C1 segment of cervical spinal cord (tissue), 14 donors: Measurements from ENCODE around the gene BDKRB1.

ENCODE experiments used
- DNase-seq, 14 donors: peaks; one replicate each; lab custom pipeline; 2025; lab: John Stamatoyannopoulos, UW

BDKRB1 gene

DNA sequence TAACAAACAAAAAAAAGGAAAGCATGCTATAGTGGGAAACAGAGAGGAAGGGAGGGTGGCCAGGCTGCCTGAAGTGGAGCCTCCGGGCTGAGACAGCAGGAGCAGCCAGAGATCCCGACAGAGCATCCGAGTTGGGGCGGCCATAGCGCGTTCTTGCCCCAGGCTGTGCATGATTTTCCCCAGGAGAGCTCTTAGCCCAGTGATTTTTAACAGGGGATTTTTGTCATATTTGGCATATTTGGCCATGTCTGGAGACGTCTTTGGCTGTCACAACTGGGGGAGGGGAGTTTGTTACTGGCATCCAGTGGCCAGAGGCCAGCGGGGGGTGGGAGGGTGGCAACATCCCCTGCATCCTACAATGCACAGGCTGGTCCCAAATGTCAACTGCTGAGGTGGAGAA, 23.6 kb downstream of the BDKRB1 start:
- no peak for DNase-seq

- no peak for DNase-seq
These were observed 24.1 kb downstream of the BDKRB1 start for GRCh38 chr14:96280104-96280503.

GRCh38 chr14:96281486-96281885, 25.5 kb downstream of the BDKRB1 start:
- DNase-seq, result peak in 1 of 14 donors; percentile 52

DNA sequence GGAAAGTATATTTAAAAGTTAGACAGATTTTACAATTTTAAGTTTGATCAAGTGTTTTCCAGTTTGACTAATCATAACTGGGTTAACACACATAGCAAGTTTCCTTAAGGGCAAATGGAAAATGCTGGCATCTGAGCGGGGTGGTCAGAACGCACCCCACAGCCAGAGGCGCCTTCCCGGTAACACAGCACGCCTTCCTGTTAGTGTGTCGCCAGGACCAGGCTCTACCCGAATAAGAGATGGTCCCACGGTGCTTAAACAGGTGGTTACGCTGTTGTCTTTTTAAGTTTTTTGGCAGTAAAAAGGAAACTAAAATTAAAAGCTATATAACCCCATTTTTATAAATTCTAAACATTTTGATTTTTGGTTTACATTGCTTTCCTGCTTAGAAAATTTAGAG, 28.0 kb downstream of the BDKRB1 start:
- no peak for DNase-seq

- no peak for DNase-seq
These were observed 28.4 kb downstream of the BDKRB1 start for GRCh38 chr14:96284430-96284829.

GRCh38 chr14:96285667-96286066, 29.7 kb downstream of the BDKRB1 start:
- DNase-seq, result no peak

GRCh38 chr14:96286251-96286650, 30.2 kb downstream of the BDKRB1 start:
- DNase-seq, result no peak

DNA sequence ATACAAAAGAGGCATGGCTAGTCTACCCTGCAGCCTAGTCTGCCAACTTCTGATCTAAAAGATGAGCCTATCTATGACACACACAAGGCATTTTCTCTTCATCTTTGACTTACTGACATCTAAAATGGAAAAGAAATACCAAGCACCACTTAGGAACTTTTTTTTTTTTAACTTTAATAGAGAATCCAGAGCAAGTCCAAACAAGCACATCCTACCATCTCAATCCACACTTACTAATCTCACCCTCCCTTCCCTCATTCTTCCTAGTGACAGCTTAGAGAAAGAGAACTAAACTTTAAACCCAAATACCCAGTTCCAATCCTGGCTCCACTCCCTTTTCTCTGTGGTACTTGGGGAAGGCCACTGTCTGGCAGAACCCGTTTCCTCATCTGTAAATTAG, 31.8 kb downstream of the BDKRB1 start:
- no peak for DNase-seq

DNA sequence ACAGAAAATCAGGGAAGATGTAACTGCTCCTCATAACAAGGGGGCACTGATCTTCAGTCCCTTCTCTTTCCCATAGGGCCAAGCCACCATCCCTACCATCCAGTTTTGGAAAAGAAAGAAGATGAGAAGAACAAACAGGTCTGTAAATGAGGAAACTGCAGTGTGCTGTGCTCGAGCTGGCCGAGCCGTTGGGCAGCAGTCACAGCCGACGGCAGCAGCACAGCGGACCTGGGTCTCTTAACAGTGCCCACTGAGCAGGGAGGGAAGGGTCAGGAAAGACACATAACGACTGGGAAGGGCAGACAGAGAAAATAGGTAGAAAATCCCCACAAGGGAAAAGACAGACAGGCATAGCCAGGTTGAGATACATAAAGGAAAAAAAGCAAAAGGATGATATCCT, 38.2 kb downstream of the BDKRB1 start:
- no peak for DNase-seq

GRCh38 chr14:96297000-96297399, 41.0 kb downstream of the BDKRB1 start:
- DNase-seq, result peak in 1 of 14 donors; percentile 3

GRCh38 chr14:96297997-96298515, 42.0 kb downstream of the BDKRB1 start:
- no peak for DNase-seq

- DNase-seq, result peak in 2 of 14 donors; percentile 3 to 14
These were observed 43.4 kb downstream of the BDKRB1 start for GRCh38 chr14:96299441-96299840.

GRCh38 chr14:96303981-96304380, 48.0 kb downstream of the BDKRB1 start:
- DNase-seq, result no peak

DNA sequence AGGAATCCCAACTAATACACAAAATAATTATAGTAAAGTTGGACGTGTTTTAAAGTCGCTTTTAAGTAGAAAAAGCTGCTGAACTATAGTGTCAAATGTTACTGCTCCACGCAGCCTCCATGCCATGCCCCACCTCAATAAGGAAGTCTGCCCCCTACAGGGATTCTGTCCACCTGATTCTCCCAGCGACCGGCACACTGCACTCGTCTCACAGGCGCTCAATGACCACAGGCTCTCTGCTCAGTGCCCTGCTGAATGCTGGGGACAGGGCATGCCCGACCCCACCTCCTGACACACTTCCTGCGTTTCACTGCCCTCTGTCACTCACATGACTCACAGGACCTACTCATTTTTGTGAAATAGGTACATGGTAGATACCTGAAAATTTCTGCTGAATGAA, 48.9 kb downstream of the BDKRB1 start:
- DNase-seq, result no peak

DNA sequence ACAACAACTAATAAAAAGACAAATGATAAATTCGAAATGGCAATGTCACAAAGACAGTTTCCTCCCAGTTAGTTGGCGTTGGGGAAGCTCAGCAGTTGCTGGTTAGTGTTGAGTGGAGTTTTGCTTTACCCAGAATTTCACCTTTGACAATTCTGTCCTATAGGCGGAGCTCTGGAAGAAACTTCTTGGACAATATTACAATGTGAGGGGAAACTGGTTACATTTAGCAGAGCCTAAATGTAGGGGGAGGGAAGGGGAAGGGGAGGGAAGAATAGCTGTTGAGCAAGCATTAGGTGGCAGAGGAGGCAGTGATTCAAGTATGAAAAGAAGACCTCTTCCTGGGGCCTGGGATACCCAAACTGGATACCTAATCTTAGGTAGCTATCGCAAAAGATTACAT, 51.4 kb downstream of the BDKRB1 start:
- no peak for DNase-seq

- no peak for DNase-seq
These were observed 53.3 kb downstream of the BDKRB1 start for GRCh38 chr14:96309133-96309895.

GRCh38 chr14:96309896-96310330, 53.9 kb downstream of the BDKRB1 start:
- no peak for DNase-seq

DNA sequence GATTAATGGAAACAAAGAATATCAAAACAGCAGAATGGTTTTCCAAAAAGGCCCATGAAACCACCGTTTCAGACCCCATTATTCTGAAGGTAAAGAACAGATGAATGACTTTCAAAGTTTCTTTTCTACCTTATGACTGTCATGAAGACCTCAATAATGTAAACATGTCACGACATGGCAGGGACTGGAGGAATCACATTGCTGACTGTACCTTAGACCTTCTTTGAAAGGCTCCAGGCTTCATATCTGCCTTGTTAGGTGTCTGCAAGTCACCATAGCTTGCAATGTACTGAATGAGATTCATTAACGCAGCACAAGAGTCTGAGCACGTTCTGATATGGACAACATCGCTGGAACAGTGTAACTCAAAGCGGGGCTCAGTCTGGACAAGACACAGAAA, 54.9 kb downstream of the BDKRB1 start:
- no peak for DNase-seq
